Measurements from ENCODE around the gene ELAPOR1.

GRCh38 chr1:109090196-109091077 is 23.5 kb upstream of the ELAPOR1 start, which contains the start of gene TMEM167B:
- TF ChIP-seq POLR2A (IDR thresholded peaks at IDR 0.05) (peak in 1 of 2 donors; percentile 64), POLR2AphosphoS5 (IDR thresholded peaks at IDR 0.05; ENCODE audit: insufficient read depth in 1 of 2, low read depth in 1 of 2) (peak; percentile 96 to 98)
- TF ChIP-seq, protein P1, sequence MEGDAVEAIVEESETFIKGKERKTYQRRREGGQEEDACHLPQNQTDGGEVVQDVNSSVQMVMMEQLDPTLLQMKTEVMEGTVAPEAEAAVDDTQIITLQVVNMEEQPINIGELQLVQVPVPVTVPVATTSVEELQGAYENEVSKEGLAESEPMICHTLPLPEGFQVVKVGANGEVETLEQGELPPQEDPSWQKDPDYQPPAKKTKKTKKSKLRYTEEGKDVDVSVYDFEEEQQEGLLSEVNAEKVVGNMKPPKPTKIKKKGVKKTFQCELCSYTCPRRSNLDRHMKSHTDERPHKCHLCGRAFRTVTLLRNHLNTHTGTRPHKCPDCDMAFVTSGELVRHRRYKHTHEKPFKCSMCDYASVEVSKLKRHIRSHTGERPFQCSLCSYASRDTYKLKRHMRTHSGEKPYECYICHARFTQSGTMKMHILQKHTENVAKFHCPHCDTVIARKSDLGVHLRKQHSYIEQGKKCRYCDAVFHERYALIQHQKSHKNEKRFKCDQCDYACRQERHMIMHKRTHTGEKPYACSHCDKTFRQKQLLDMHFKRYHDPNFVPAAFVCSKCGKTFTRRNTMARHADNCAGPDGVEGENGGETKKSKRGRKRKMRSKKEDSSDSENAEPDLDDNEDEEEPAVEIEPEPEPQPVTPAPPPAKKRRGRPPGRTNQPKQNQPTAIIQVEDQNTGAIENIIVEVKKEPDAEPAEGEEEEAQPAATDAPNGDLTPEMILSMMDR (IDR thresholded peaks at IDR 0.05), result no peak
